ENCODE results near the gene FRAS1.
"Not testable (repeated sequence)": the region's sequence is repeated elsewhere in the genome, so short reads cannot be mapped to it uniquely, and the experiment has no call there.

Gene FRAS1

DNA sequence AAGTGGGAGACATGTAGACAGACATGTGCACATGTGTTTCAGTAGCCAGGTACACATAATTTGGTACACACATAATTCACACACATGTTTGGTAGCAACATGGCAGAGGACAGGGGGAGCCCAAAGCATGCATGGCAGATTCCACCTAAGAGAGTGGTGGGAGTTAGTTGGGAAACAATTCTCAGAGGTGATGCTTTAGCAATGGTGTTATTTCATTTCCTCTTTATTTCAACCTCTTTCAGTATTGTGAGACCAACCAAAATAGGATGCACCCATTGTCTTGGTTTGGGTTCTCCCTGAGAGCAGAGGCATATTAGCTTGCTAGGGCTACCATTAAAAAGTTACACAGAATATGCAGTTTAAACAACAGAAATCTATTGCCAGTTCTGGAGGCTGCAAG is 402.2 kb downstream of the FRAS1 start:
- DNase-seq, result no peak

DNA sequence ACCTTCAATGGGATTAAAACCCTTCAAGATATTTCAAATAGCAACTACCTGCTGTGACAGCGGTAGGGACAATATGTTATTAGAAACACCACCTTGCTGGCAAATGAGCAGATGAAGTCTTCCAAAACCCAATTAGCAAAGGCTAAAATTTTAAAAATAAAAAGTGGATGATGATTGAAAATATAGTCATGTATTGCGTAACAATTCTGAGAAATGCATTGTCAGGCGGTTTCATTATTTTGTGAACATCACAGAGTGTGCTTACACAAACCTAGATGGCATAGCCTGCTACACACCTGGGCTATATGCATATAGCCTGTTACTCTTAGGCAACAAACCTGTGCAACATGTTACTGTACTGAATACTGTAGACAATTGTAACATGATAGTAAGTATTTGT is 403.2 kb downstream of the FRAS1 start:
- DNase-seq, result no peak

DNA sequence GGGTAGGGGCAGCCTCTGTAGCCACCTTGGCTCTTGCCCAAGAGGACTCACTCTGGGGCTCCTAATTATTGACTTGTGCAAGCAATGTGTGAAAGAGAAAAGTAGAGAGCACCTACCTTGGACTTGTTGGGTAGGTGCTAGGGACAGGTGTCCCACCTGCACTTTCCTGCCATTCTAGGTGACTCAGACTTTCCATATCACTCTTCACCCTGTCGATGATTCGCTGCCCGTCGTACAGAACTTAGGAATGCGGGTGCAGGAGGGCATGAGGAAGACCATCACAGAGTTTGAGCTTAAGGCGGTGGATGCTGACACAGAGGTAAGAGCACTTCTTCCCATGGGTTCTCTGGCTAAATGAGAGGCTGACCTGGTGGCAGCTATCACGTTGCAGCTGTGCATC is 407.1 kb downstream of the FRAS1 start:
- no peak for DNase-seq

DNA sequence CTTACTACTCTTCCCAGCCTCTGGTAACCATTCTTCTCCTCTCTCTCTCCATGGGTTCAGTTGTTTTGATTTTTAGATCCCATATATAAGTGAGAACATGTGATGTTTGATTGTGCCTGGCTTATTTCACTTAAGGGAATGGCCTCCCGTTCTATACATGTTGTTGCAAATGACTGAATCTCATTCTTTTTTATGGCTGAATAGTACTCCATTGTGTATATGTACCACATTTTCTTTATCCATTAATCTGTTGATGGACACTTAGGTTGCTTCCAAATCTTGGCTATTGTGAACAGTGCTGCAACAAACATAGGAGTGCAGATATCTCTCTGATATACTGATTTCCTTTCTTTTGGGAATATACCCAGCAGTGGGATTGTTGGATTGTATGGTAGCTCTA is 410.1 kb downstream of the FRAS1 start:
- DNase-seq, result not testable (repeated sequence)

DNA sequence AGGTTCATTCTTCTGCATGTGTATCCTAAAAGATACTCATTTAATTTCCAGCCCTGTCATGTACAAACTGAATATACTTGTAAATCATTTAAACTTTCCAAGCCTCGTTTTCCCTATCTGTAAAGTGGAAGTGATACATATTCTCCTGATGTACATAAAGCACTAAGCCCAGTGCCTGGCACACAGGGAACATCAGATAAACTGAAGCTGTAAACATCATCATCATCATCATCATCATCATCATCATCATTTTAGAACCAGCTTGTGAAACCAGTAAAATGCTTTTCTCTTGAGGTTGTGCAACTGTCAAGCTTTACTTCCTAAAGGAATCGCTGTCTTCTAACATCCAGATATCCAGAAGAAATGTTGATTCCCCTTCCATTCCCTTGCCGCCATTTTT is 411.1 kb downstream of the FRAS1 start:
- DNase-seq, result no peak

DNA sequence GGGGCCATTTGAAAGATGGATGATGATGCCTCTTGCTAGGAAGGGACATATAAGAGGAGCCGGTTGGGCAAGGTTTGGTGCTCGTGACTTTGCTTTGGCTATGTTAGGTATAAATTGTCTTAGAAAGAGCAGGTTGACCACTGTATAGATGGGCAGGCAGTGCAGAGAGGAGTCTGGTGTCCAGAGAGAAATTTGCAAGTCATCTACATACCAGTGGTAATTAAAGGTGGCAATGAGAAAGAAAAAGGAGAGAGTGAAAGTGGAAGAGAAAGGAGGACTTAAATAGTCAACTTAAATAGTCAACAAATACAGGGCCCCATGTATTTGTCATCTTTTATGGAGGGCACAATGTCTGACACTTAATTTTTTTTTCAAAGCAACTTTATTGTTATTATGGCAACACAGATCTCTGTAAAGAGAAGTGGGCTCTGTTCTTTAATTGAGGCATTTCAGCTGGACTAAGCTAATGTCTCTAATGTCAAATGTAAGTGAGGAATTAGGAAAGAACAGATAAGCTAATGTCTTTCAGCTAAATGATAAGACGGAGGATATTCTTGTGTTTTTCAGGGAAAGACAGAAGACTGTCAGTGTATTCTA is 419.1 kb downstream of the FRAS1 start:
- no peak for DNase-seq

DNA sequence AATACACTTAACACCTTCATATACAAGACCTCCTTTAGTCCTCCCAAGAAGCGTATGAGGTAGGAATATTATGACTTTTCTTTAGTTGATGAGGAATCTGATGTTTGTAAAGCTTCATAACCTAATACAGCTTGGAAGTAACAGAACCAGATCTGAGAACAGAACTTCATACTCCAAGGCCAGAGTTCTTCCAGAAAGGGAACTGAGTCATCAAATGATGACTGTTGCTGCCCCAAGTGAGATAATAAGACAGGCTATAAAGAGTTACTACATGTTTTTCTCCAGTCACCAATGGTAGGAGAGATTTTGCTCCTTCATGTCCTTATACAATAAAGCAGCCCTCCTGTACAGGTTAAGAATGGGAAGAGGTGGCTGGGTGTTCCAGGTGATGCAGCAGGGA is 420.2 kb downstream of the FRAS1 start:
- no peak for DNase-seq

DNA sequence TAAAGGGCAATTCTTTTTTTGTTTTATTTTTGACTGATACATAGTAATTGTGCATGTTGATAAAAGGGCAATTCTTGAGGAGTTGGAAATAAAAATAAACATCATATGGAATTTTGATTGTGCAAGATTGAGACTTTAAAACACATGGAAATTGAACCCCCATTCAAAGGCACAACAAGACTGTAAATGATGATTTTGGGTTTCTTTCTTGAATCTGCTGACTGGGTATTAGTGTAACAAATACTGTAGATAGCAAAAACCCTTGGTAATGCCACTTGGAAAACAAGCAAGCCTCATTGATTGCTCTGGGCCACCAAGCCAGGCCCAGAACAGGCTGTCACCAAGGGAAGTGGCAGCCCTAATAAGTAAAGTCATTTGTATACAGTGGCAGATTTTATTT is 421.4 kb downstream of the FRAS1 start:
- no peak for DNase-seq

DNA sequence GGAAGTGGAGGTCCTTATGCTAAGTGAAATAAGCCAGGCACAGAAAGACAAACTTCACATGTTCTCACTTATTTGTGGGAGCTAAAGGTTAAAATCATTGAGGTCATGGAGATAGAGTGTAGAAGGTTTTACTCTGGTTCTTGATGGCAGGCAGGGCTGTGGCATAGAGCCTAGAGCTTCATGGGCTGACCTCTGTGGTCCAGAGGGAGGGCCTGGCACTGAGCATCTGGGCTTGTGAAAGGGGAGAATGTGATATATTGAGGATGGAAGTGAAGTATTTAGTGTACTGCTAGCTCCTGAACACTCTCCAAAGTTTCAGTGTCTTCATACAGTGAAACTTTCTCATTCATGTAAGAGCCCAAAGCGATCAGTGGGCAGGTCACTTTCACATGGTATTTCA is 423.2 kb downstream of the FRAS1 start:
- no peak for DNase-seq

DNA sequence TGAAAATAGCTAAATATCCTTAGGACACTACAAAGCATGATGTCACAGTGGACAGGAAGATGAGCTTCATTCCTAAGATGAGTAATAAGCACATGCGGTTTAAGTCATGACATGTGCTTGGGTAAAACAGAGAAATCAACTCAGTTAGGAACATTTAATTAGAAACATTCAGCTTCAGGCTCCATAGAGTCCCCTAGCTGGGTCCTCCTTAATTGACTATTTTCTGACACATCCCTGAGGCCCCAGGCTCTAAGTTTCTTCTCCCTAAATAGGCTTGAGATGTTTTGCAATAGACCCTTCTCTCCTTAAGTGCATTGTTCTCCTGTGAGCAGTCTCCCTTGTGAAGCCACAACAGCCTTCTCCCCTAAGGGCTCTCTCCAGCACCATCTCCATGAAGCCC is 424.1 kb downstream of the FRAS1 start:
- no peak for DNase-seq

DNA sequence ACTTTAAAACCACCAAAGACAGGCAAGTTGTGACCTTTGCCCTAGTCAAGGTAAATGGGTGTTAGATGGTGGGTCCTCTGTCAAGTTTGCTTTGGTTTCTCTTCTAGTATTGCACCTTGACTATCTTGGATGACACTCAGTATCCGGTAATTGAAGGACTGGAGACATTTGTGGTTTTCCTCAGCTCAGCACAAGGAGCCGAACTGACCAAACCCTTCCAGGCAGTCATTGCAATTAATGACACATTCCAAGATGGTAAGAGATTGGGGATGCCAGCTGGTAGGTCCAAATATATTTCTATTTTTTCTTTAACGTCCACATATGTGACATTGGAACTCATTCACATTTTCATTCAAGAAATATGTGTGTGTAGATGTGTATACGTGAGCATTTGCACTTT is 425.2 kb downstream of the FRAS1 start:
- no peak for DNase-seq

DNA sequence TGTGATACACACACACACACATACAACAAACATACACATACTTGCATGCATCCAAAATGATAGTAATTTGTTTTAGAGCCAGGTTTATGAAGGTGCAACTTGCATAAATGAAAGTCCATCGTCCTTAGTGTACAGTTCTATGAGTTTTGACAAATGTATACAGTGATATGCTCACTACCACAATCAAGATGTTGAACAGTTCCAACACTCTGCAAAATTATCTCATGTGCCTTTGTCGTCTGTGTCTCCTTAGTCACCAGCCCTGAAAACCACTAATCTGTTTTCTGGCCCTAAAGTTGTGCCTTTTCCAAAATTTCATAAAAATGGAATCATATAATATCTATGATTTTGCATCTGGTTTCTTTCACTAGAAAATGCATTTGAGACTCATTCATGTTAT is 426.7 kb downstream of the FRAS1 start:
- no peak for DNase-seq

DNA sequence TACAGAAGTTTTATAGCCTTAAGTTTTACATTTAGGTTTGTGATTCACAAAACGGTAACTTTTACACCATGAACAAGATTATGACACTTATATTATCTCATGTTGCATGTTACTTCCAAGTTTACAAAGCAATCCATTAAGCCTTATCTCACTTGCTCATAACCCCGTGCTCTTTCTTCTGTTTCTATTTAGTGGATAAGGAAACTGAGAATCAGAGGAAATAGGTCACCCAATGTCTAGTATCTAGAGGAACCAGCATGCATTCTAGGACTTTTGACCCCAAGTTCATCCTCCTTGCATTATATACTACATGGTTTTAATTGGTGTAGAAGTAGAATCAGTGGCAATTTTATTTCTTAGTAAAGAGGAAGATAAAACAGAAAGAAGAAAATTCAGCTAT is 427.5 kb downstream of the FRAS1 start:
- no peak for DNase-seq

DNA sequence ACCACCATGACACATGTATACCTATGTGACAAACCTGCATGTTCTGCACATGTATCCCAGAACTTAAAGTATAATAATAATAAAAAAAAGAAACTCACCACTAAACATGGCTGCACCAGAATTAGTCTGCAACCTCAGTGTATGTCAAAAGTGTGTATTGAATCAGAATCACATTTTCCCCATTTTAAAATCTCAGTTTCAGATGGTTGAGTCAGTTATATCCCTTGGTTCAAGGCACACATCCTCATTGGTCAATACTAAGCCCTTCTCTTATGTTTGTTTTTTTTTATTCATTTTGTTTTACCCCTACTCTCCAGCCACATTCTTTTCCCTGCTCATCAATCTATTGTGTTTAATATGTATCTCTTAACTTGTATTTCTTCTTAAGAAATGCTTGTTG is 436.6 kb downstream of the FRAS1 start:
- DNase-seq, result no peak

DNA sequence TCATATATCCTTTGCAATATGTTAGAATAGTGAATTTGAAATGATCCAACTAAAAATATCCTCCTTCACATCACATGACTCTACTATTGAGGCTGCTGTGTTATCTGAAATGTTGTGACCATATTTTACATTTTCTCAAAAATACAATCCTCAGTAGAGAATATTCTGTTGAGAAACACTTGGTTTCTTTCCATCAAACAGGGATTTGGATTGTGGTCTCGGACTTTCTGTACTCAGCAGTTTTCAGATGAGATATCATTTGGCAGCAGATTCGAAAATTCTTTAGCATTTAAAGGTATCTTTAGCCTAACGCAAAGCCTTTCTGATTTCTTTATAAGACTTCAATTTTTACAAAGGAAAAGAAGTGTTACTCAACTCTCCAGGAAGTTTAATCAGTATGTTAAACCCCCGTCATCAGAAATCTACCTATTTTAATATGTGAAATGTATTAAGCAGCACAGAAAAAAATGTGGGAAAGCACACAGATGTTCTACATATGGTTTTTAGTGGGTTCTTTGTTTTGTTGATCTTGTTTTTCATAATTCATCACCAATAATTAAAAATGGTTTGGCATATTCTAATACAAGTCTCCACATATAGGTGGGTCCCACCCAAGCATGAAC is 439.0 kb downstream of the FRAS1 start:
- DNase-seq, result no peak

DNA sequence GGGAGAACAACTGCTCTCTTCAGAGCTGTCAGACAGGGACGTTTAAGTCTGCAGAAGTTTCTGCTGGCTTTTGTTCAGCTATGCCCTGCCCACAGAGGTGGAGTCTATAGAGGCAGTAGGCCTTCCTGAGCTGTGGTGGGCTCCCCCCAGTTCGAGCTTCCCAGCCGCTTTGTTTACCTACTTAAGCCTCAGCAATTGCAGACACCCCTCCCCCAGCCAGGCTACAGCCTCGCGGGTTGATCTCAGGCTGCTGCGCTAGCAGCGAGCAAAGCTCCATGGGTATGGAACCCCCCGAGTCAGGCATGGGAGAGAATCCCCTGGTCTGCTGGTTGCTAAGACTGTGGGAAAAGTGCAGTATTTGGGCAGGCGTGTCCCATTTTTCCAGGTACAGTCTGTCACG is 449.1 kb downstream of the FRAS1 start:
- not testable (repeated sequence) for DNase-seq

DNA sequence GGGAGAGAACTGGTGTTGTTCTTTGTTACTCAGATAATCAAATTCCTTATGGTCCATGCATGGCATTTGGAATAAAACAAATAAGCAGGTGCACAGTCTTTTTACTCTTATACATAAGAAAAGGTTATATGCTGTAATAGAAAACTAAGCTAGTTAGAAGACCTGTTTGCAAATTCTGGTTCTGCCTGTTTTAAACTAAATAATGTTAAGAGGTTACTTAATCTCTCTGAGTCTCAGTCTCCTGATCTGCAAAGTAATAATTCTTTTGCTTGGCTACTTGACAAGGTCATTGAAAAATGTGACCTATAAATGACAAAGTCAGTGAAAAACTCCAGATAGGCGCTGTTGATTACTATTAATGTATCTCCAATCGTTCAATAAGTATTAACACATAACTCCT is 451.9 kb downstream of the FRAS1 start:
- DNase-seq, result no peak

DNA sequence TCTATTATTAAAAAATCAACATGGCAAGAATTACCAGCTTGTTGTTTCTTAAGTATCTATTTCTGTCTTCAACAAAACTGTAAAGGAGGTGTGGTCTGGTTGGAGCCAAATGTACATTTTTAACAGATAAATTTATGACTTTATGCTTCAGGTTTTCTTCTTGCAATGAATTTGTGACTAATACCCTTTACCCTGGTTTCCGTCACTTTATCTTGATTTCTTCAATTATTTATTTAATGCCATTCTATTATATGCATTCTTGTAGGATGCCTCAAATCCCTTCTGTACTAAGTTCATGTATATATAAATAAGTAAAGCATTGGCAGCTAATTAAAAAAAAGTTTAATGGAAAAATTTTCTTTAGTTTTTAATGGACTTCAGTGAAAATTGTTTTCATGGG is 453.0 kb downstream of the FRAS1 start:
- DNase-seq, result no peak

DNA sequence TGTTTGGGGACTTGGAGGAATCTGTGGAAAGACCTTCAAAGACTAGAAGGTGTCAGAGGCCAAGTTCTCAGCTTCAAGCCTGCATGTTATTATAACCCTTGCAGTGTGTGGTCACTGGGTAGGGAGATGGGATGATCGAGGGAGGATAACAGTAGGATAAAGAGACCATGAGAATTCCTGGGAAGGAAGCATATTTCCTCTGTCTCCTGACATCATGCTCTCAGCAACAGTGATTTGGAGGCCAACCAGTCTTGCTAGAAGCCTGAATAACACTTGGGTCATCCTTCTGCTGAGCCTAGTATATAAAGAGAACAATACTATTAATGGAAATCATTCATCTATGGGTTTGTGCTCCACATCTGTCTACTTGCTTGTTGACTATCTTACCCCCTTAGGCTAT is 453.6 kb downstream of the FRAS1 start:
- DNase-seq, result no peak

DNA sequence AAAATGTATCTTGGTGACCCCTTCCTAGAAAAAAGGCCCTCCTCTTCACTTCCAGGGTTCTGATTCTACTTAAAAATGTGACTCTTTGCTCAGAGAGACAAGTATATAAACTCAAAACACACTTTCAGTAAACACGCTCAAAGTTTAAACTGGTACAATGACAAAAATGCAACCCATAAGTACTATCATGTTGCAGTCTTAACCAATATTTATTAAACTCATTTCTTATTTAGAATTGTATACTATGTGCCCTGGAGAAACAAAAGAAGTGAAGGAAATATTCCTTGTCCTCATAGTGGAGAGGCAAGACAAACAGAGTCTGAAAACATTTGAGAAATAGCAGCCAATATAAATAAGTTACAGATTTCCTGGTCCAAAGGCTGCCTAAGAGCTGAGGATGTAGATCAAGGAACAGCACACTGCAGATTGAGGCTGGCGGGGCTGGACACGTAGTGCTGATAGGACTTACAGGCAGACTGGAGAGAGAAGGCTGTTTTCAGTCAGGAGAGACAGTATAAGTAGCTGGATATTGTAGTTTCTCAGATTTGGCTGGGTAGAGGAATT is 455.3 kb downstream of the FRAS1 start:
- no peak for DNase-seq

DNA sequence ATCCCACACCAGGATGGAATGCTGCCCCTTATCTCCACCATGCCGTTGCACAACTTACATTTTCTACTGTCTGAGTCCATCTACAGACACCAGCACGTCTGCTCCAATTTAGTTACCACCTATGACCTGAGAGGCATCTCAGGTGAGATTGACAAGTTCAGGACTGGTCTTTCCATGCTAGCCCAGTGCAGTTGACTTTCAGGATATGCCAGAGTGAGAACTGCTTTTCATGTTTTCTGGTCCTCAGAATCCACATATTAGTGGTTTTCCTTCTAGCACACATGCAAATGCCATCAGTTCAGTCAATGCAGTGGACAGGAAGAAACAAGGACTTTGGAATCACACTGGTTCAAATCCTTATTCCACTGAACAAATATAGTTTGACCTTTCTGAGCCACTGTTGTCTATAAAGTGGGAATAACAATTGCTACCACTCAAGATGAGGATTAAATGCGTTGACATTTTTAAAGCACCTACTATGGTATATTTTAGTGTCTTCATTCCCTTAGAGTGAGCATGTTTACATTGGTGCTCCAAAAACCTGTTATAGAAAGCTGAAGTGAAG is 456.4 kb downstream of the FRAS1 start:
- DNase-seq, result no peak

DNA sequence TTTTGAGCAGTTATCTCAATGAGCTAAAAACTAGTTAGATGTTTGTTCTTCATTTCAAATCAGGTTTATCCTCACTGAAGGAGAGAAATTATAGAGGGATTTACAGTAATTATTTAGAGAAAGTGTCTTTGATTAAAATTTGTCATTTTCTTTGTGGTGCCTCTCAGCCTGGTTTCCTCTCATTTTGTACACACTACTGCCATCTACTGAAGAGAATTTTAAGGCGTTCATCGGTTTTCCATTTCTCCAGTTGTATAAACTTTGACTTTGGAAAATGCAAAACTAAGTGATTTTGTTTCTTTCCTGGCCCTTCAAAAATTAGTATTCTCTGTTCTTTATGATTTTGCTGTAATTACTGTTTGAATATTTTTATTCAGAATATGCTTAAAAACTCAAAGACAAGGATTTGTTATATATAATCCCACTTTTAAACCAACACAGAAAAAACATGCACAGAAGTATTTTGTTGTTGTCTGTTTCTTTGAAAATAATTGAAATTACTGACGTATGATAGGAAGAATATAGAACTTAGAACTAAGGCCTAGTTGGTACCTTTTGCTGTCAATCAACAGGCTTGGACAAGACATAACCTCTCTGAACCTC is 460.0 kb downstream of the FRAS1 start:
- no peak for DNase-seq

DNA sequence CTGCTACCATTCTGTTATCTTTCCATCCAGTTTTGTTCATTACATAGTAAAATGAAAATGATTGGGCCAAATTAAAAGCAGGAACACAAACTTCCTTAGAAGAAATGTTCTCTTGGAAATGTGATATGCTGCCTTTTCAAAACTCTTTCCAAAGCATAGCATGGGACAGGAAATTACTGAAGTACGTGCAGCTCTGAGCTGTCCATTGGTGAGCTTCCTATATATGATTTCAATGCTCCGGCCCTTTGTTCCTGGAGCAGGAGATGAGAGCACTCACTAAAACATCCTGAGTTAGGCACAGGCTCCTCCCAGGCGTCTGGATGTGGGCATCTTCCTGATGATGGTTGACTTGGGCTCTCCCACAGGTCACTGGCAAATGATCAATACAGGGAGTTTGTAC is 461.4 kb downstream of the FRAS1 start:
- DNase-seq, result no peak

DNA sequence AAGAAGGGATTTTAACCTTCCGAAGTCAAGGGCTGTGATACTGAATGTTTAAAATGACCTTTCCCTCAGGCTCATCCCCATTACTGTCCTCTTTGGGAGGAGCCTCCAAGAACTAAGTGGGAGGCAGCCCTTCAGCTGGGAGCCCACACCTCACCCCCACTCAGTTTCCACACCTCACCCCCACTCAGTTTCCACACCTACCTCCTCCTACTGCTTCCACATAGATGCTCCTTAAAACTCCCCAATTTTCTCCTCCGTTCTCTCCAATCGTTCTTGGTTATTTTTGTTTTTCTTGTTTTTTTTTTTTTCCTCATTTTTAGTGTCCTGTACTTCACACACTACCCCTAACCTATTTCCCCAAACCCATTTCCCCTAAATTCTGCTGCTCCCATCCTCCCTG is 462.8 kb downstream of the FRAS1 start:
- no peak for DNase-seq
